Astrocyte (in vitro differentiated cells and primary cell): Measurements from ENCODE around the gene ARHGAP25. TPM values are rescaled to one million over a fixed set of nuclear protein-coding genes. Genes with fewer than 3 reads are reported as not detected.

ENCODE experiments used
- DNase-seq: peaks from one replicate; pipeline ENCODE4 v3.0.0-alpha.2; 2010; ENCODE audit warnings: low read depth
- FAIRE-seq: peaks from 2 replicates; lab custom pipeline; 2011; peaks lifted over from hg19 to GRCh38; lab: Jason Lieb, UNC
- H2AFZ ChIP-seq: 2 replicates; pipeline ENCODE4 v1.6.0; 2012; ENCODE audit warnings: low read depth, low read length, inconsistent platforms
- H3K27ac ChIP-seq: 2 replicates; pipeline ENCODE4 v1.5.1; 2011; ENCODE audit warnings: low read depth, low read length, inconsistent platforms
- H3K27me3 ChIP-seq: 2 replicates; pipeline ENCODE4 v1.6.0; 2011; ENCODE audit warnings: low read length, inconsistent platforms; ENCODE audit not compliant: insufficient read depth
- H3K36me3 ChIP-seq: 2 replicates; pipeline ENCODE4 v1.5.1; 2011; ENCODE audit warnings: low read length, inconsistent platforms; ENCODE audit not compliant: insufficient read depth
- H3K4me1 ChIP-seq: 2 replicates; pipeline ENCODE4 v1.5.1; 2011; ENCODE audit warnings: low read length, inconsistent platforms; ENCODE audit not compliant: insufficient read depth
- H3K4me2 ChIP-seq: 2 replicates; pipeline ENCODE4 v1.6.0; 2012; ENCODE audit warnings: low read length, inconsistent platforms
- H3K4me3 ChIP-seq: 2 replicates; pipeline ENCODE4 v1.5.1; 2011; ENCODE audit warnings: low read depth, mild to moderate bottlenecking, low read length, inconsistent platforms; ENCODE audit not compliant: insufficient read depth
- H3K79me2 ChIP-seq: 2 replicates; pipeline ENCODE4 v1.6.0; 2012; ENCODE audit warnings: mild to moderate bottlenecking, low read length, inconsistent platforms; ENCODE audit not compliant: insufficient read depth
- H3K9ac ChIP-seq: 2 replicates; pipeline ENCODE4 v1.6.0; 2012; ENCODE audit warnings: mild to moderate bottlenecking, low read length, inconsistent platforms
- H3K9me3 ChIP-seq: 2 replicates; pipeline ENCODE4 v1.5.1; 2012; ENCODE audit warnings: low read depth, mild to moderate bottlenecking, low read length, inconsistent platforms; ENCODE audit not compliant: insufficient read depth
- H4K20me1 ChIP-seq: 2 replicates; pipeline ENCODE4 v1.6.0; 2012; ENCODE audit warnings: low read length, inconsistent platforms; ENCODE audit not compliant: insufficient read depth
- H3K27ac Mint-ChIP-seq: one replicate; pipeline ENCODE4 v1.8.0; 2021; ENCODE audit warnings: mild to moderate bottlenecking, mixed read lengths; ENCODE audit not compliant: unreplicated experiment
- H3K27me3 Mint-ChIP-seq: one replicate; pipeline ENCODE4 v1.8.0; 2021; ENCODE audit warnings: low read depth, mixed read lengths; ENCODE audit not compliant: unreplicated experiment
- H3K36me3 Mint-ChIP-seq: one replicate; pipeline ENCODE4 v1.8.0; 2021; ENCODE audit warnings: low read depth, mixed read lengths; ENCODE audit not compliant: unreplicated experiment
- H3K4me1 Mint-ChIP-seq: one replicate; pipeline ENCODE4 v1.8.0; 2021; ENCODE audit warnings: low read depth, mixed read lengths; ENCODE audit not compliant: unreplicated experiment
- H3K4me3 Mint-ChIP-seq: one replicate; pipeline ENCODE4 v1.8.0; 2021; ENCODE audit warnings: mild to moderate bottlenecking, moderate library complexity, mixed read lengths; ENCODE audit not compliant: unreplicated experiment
- H3K9me3 Mint-ChIP-seq: one replicate; pipeline ENCODE4 v1.8.0; 2021; ENCODE audit warnings: mild to moderate bottlenecking, mixed read lengths; ENCODE audit not compliant: unreplicated experiment
- CTCF ChIP-seq: IDR thresholded peaks from 2 replicates; pipeline ENCODE4 v1.5.1; 2011; ENCODE audit warnings: low read depth, mild to moderate bottlenecking, inconsistent platforms, low read length, moderate library complexity; ENCODE audit not compliant: insufficient read depth
- EZH2 ChIP-seq: IDR thresholded peaks from 2 replicates; pipeline ENCODE4 v1.6.1; 2012; ENCODE audit warnings: mild to moderate bottlenecking, low read length, inconsistent platforms; ENCODE audit not compliant: insufficient read depth
- total RNA-seq: library from RNA; stranded (reverse); gene quantifications from 2 replicates; pipeline ENCODE4 v1.2.1, GENCODE V29; 2021

ARHGAP25 gene
- total RNA-seq, 1 donor from 2014 or later = 0.30 TPM

GRCh38 chr2:68716604-68717304 is 17.9 kb upstream of the ARHGAP25 start:
- no peak overlapping the region for H3K27ac Mint-ChIP-seq
- FAIRE-seq = no peak

DNA sequence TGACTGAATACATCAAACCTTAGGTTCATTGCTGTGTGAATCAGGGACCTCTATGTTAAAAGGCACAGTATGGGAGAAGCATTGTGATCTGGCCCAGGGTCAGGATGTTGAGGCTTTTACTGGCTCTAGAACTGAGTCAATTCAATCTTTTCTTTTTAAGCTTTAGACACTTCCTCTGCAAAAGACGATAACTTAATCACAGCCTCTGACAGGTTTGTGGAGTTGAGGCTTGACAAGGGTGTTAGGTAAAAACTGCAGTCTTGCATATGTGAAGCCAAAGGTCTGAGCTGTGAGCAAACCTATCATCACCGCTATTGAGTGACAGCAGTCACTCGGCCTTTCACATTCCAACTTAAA is 17.3 kb upstream of the ARHGAP25 start:
- no peaks in the 10 kb centered on the region for H3K36me3 ChIP-seq
- no peaks in the 10 kb centered on the region for H3K36me3 Mint-ChIP-seq
- H3K27me3 ChIP-seq = peaks cover 7% of the 10 kb centered on the region
- H3K4me1 Mint-ChIP-seq = peaks cover 2% of the 10 kb centered on the region
- TF ChIP-seq EZH2 (no peak), CTCF (no peak)
- H3K27ac ChIP-seq = no peak overlapping the region
- no peaks in the 10 kb centered on the region for H3K79me2 ChIP-seq
- peaks cover 2% of the 10 kb centered on the region for H3K9me3 Mint-ChIP-seq
- H3K9ac ChIP-seq = no peak overlapping the region
- DNase-seq (no peak), FAIRE-seq (no peak)
- no peaks in the 10 kb centered on the region for H4K20me1 ChIP-seq
- no peak overlapping the region for H3K4me3 ChIP-seq
- H3K27me3 Mint-ChIP-seq = peaks cover 20% of the 10 kb centered on the region
- H3K4me2 ChIP-seq = no peak overlapping the region
- H3K27ac Mint-ChIP-seq = no peak overlapping the region
- no peaks in the 10 kb centered on the region for H3K9me3 ChIP-seq
- H3K4me3 Mint-ChIP-seq = no peak overlapping the region
- no peak overlapping the region for H2AFZ ChIP-seq
- no peaks in the 10 kb centered on the region for H3K4me1 ChIP-seq

More at GRCh38 chr2:68716604-68717304, 17.9 kb upstream of the ARHGAP25 start:
- Mint-ChIP-seq H3K36me3 (no peaks in the 10 kb centered on the region), H3K4me3 (no peak overlapping the region), H3K27me3 (peaks cover 20% of the 10 kb centered on the region), H3K4me1 (peaks cover 2% of the 10 kb centered on the region), H3K9me3 (peaks cover 2% of the 10 kb centered on the region)
- Histone ChIP-seq H4K20me1 (no peaks in the 10 kb centered on the region), H3K36me3 (no peaks in the 10 kb centered on the region), H3K4me2 (no peak overlapping the region), H3K4me1 (no peaks in the 10 kb centered on the region), H3K9me3 (no peaks in the 10 kb centered on the region), H3K4me3 (no peak overlapping the region), H2AFZ (no peak overlapping the region), H3K27me3 (peaks cover 7% of the 10 kb centered on the region), H3K9ac (no peak overlapping the region), H3K79me2 (no peaks in the 10 kb centered on the region), H3K27ac (no peak overlapping the region)
- no peak for DNase-seq
- no peak for TF ChIP-seq EZH2
- no peak for TF ChIP-seq CTCF

DNA sequence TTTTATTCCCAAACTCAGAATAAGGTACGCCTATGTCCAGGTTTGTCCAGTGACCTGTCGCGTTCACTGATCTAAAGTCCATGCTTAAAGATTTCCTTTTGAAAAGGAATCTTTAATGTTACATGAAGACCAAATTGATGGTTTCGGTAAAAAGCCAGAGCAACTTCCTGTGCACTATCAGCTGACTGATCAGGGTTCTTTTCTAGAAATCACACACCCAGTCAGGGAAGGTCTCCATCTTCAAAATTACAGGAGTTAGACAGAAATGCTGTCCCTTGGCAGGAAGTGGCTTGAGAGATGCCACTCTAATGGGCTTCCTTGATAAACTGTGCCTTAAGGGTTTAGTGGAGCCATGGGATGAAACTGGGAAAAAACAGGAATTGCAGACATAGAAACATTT is 14.7 kb upstream of the ARHGAP25 start:
- no peaks in the 10 kb centered on the region for H3K4me1 ChIP-seq
- peaks cover 2% of the 10 kb centered on the region for H3K4me1 Mint-ChIP-seq
- no peaks in the 10 kb centered on the region for H3K36me3 Mint-ChIP-seq
- FAIRE-seq (no peak), DNase-seq (no peak)
- H3K79me2 ChIP-seq = no peaks in the 10 kb centered on the region
- H3K4me2 ChIP-seq = no peak overlapping the region
- no peaks in the 10 kb centered on the region for H3K36me3 ChIP-seq
- H4K20me1 ChIP-seq = no peaks in the 10 kb centered on the region
- H3K27ac ChIP-seq = no peak overlapping the region
- H3K9ac ChIP-seq = no peak overlapping the region
- TF ChIP-seq EZH2 (no peak), CTCF (no peak)
- no peaks in the 10 kb centered on the region for H3K9me3 ChIP-seq
- H3K27ac Mint-ChIP-seq = no peak overlapping the region
- H3K4me3 ChIP-seq = no peak overlapping the region
- peaks cover 7% of the 10 kb centered on the region for H3K27me3 ChIP-seq
- H3K27me3 Mint-ChIP-seq = peaks cover 18% of the 10 kb centered on the region
- no peak overlapping the region for H2AFZ ChIP-seq
- no peaks in the 10 kb centered on the region for H3K9me3 Mint-ChIP-seq
- no peak overlapping the region for H3K4me3 Mint-ChIP-seq
